Lower lobe of right lung (tissue), 2 donors: ENCODE data around the gene BTBD6. TPM values are rescaled to one million over a fixed set of nuclear protein-coding genes. Genes with fewer than 3 reads are reported as not detected.

Source experiments
- ATAC-seq, 2 donors: fragments of 200-7000 bp; cut with Tn5 transposase; one replicate each; pipeline ENCODE4 v1.9.1; 2020 to 2022; ENCODE audit warnings: mild to moderate bottlenecking in 2 of 2, moderate library complexity in 2 of 2
- DNase-seq: peaks from one replicate; pipeline ENCODE4 v3.0.0-alpha.2; 2020
- H3K27ac ChIP-seq: fragments of 200-600 bp; one replicate; pipeline ENCODE4 v1.8.0; 2022
- H3K27me3 ChIP-seq: fragments of 200-600 bp; one replicate; pipeline ENCODE4 v1.8.0; 2022; ENCODE audit warnings: low read depth
- H3K36me3 ChIP-seq: fragments of 200-600 bp; one replicate; pipeline ENCODE4 v1.8.0; 2022; ENCODE audit warnings: mild to moderate bottlenecking
- H3K4me1 ChIP-seq: fragments of 200-600 bp; one replicate; pipeline ENCODE4 v1.8.0; 2022
- H3K4me3 ChIP-seq: fragments of 200-600 bp; one replicate; pipeline ENCODE4 v1.8.0; 2022; ENCODE audit warnings: mild to moderate bottlenecking
- H3K9me3 ChIP-seq: fragments of 200-600 bp; one replicate; pipeline ENCODE4 v1.8.0; 2022
- CTCF ChIP-seq: fragments of 200-600 bp; IDR thresholded peaks from one replicate; pipeline ENCODE4 v1.8.0; 2022; ENCODE audit warnings: antibody characterized with exemption, mild to moderate bottlenecking
- intact Hi-C: fragments of 100-400 bp; cut with DNase I; formaldehyde crosslinking; loops from one replicate; pipeline ENCODE4 v1.11.0; 2022
- total RNA-seq: library from RNA; stranded (reverse); fragmentation: NEBNext Ultra II Directional; extraction: Animal tissue kit (Norgen Biotek cat#: 25700); gene quantifications from one replicate; pipeline ENCODE4 v1.2.1, GENCODE V29; 2021
- donor health status: DM: no; HTN: yes; CAD: no; lungs with severe emphysema.

The BTBD6 gene
- total RNA-seq, 1 donor from 2014 or later: 53.0 TPM

GRCh38 chr14:105261781-105262180 is 13.4 kb downstream of the BTBD6 start:
- Histone ChIP-seq H3K27ac (no peak overlapping the region), H3K4me1 (no peaks in the 10 kb centered on the region), H3K27me3 (no peaks in the 10 kb centered on the region), H3K36me3 (peaks cover 37% of the 10 kb centered on the region), H3K9me3 (no peaks in the 10 kb centered on the region), H3K4me3 (no peak overlapping the region)
- intact Hi-C loops: no loop called here
- DNase-seq (no peak), ATAC-seq (no peak)
- TF ChIP-seq CTCF: no peak

GRCh38 chr14:105267820-105268548 is 19.7 kb downstream of the BTBD6 start:
- no peak for DNase-seq
- intact Hi-C loops: no loop called here
- H3K36me3 ChIP-seq: peaks cover 44% of the 10 kb centered on the region
- H3K27ac ChIP-seq: no peak overlapping the region
- no peaks in the 10 kb centered on the region for H3K27me3 ChIP-seq
- no peak overlapping the region for H3K4me3 ChIP-seq
- H3K4me1 ChIP-seq: no peaks in the 10 kb centered on the region
- ATAC-seq: no peak
- no peaks in the 10 kb centered on the region for H3K9me3 ChIP-seq
- no peak for TF ChIP-seq CTCF

DNA sequence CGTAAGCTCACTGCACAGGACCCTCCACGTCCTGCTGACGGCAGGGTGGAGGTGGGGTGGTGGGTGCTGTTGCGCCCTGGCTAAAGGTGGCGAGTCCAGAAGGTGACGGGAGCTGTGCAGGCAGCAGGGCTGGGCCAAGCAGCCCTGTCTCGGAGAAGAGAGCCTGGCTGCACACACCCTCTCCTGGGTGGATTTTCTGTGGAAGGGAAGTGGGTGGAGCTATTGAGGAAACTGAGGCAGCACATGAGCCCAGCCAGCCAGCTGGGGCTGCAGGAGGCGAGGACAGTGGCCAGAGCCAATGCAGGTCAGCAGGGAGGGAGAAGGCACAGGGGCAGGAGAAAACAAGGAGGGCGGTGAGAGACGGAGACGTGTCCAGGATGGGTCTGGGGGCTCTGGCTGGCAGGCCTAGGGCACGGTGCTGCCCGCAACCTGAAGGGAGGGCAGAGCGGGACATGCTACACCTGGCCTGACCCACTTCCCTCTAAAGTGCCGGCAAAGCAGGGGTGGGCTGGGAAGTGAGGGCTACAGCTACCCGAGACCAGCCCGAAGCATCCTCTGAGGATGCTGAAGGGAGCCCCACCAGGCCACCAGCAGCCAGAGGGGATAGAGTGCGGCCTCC is 20.5 kb downstream of the BTBD6 start:
- ATAC-seq: no peak
- no peak overlapping the region for H3K27ac ChIP-seq

GRCh38 chr14:105269405-105269804 is 21.1 kb downstream of the BTBD6 start:
- H3K4me1 ChIP-seq: no peaks in the 10 kb centered on the region
- intact Hi-C loops: no loop called here
- ATAC-seq (no peak), DNase-seq (no peak)
- no peak overlapping the region for H3K4me3 ChIP-seq
- peaks cover 31% of the 10 kb centered on the region for H3K36me3 ChIP-seq
- no peak overlapping the region for H3K27ac ChIP-seq
- no peaks in the 10 kb centered on the region for H3K27me3 ChIP-seq
- no peaks in the 10 kb centered on the region for H3K9me3 ChIP-seq
- TF ChIP-seq CTCF: no peak

More for the DNA sequence above, 20.5 kb downstream of the BTBD6 start:
- Histone ChIP-seq H3K4me3 (no peak overlapping the region), H3K36me3 (peaks cover 37% of the 10 kb centered on the region), H3K4me1 (no peaks in the 10 kb centered on the region), H3K9me3 (no peaks in the 10 kb centered on the region), H3K27me3 (no peaks in the 10 kb centered on the region)
- TF ChIP-seq CTCF: no peak
- intact Hi-C loops: no loop called here
- no peak for DNase-seq

- DNase-seq: no peak
- no peak for TF ChIP-seq CTCF
- intact Hi-C loops: no loop called here
- H3K27me3 ChIP-seq: no peaks in the 10 kb centered on the region
- H3K4me3 ChIP-seq: no peak overlapping the region
- no peak overlapping the region for H3K27ac ChIP-seq
- no peak for ATAC-seq
- H3K9me3 ChIP-seq: no peaks in the 10 kb centered on the region
- peaks cover 31% of the 10 kb centered on the region for H3K36me3 ChIP-seq
- H3K4me1 ChIP-seq: peaks cover 6% of the 10 kb centered on the region
These were observed 23.0 kb downstream of the BTBD6 start for GRCh38 chr14:105271224-105271890.
